ENCODE measurements around the gene TRAF6.
"Not testable (repeated sequence)": the region's sequence is repeated elsewhere in the genome, so short reads cannot be mapped to it uniquely, and the experiment has no call there.

TRAF6 gene, protein sequence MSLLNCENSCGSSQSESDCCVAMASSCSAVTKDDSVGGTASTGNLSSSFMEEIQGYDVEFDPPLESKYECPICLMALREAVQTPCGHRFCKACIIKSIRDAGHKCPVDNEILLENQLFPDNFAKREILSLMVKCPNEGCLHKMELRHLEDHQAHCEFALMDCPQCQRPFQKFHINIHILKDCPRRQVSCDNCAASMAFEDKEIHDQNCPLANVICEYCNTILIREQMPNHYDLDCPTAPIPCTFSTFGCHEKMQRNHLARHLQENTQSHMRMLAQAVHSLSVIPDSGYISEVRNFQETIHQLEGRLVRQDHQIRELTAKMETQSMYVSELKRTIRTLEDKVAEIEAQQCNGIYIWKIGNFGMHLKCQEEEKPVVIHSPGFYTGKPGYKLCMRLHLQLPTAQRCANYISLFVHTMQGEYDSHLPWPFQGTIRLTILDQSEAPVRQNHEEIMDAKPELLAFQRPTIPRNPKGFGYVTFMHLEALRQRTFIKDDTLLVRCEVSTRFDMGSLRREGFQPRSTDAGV

DNA sequence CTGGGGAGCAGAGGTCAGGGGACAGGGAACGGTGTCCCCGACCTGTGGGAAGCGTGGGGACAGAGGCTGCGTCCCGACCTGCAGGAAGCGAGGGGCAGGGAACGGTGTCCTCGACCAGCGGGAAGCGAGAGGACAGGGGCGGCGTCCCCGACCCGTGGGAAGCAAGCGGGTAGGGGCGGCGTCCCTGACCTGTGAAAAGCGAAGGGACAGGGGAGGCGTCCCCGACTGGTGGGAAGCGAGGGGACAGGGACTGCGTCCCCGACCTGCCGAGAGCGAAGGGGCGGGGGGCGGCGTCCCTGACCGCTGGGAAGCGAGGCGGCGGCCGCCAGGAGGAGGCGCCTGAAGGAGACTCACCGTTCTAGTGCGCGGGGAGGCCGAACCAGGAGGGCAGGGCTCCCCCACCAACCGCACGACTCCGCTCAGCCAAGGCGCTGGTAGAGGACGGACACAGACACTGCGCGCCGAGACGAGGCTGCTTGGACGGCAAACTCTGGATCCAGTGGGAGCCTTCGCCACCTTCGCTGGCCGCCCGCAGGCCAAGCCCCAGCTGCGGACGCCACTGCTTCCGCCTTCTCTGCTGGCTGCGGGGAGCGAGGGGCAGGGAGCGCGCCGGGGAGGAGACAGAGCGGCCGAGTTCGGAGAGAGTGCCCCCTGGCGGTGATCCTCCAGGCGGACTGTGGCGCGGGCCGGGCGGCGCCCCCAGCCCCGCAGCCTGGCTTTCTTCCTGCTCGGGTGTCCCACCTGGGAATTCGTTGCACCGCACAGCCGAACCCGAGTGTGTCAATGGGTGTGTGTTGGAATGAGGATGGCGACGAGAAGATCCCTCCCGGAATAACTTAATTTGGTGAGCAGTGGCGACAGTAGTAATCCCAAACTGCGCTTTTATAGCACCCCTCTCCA, at the start of gene TRAF6:
TRAF6 (minus strand) TSS at position 579 of the 900 bp plus-strand sequence. CDS start 8,757 bp downstream, outside the sequence.
- peak; percentile 72 for DNase-seq (ENCODE audit: low read depth)

GRCh38 chr11:36558571-36559413, 48.7 kb upstream of the TRAF6 start:
- DNase-seq (ENCODE audit: low read depth) = no peak

DNA sequence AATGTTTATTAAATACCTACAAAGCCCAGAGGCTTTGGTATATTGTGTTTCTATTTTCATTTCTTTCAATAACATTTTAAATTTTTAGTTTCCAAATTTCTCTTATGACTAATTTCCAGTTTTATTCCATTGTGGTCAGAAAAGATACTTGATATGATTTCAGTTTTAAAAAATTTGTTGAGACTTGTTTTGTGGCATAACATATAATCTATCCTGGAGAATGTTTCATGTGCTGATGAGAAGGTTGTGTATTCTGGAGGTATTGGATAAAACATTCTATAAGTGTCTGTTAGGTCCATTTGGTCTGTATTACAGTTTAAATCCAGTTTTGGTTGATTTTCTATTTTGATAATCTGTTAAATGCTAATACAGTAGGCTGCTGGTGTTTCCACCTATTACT, 47.9 kb upstream of the TRAF6 start:
- DNase-seq (ENCODE audit: low read depth) = no peak

- not testable (repeated sequence) for DNase-seq (ENCODE audit: low read depth)
Measured at GRCh38 chr11:36557390-36557789, 47.3 kb upstream of the TRAF6 start.

DNA sequence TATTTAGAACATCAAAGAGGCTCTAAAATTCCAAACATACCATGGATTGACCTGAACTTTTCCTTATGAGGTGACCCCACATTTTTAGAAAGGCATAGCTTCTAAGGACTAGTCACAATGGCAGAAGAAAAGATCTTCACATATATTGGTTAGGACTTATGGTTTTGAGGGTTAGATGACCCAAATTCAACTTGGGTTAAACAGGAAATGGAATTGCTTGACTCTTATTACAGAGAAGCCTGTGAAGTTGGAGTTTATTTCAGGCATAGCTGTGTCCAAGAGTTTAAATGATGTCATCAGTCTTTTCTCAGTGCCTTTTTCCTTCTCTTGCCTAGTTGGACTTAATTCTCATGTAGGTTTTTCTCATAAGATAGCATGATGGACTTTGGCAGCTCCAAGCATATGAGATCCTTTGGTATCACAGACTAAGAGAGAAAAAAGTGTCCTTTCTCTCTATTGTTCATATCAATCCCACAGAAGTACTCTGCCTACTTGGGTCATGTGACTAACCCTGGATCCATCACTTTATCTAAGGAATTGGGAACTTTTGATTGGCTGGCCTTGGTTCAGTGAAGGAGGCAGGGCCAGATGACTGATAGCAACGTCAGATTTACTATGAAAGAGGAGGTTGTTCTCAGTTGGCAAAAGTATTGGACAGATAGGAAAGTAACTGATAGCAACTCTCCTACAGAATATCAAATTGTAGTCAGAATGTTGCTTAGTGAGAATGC, 40.5 kb upstream of the TRAF6 start:
- no peak for DNase-seq (ENCODE audit: low read depth)

GRCh38 chr11:36540998-36541397, 30.9 kb upstream of the TRAF6 start:
- DNase-seq (ENCODE audit: low read depth) = peak; percentile 53

DNA sequence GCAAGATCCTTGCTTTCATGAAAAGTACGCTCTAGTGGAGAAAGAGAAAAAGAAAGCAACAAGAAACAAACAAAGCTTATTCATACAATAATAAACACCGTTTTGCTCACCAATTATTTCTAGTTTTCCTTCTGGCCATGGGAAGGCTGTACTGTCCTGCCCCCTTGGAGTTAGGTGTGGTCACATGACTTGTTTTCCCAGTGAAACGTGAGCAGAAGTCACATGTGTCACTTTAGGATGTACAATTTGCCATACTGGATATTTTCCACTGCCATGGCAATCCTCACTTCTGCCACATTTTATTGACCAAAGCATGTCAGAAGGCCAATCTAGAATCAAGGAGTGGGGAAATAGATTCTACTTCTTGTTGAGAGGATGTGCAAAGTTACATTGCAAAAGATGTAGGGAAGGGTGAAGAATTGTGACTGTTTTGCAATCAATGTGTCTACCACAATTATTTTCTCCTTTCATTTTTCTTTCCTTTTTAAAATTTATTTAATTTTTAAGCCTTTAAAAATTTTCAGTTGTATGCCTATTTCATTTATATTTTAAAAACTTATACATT, 24.3 kb upstream of the TRAF6 start:
- no peak for DNase-seq (ENCODE audit: low read depth)

DNA sequence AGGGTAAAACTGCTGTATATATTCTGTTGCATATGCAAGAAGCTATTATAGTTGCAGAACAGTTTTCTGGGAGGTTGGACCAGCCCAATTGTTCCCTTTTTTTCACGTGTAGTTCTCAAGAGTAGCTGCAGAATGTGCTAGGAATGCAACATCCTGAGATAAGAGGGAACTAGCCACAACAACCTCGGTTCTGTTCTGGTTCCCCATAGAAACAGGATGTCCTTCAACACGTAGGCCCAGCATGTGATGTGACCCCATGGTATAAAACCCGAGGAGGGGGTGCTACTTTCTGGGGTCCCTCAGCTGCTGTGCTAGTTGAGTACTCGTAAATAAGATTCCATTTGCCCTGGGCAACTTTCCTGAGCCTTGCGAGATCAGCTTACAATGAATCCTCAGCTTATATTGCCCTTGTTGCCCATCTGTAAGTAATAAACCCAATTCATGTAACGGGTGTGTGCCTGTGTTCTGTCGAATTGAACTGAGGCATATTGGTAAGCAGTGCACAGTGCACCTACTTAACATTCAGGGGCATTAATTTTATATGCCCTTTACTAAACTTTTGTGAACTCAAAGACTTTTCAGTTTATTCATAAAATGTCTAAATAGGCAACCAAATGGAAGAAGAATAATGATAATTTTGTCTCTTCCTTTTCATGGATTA, 23.0 kb upstream of the TRAF6 start:
- peak; percentile 44 for DNase-seq (ENCODE audit: low read depth)

- no peak for DNase-seq (ENCODE audit: low read depth)
Measured at GRCh38 chr11:36530840-36531239, 20.8 kb upstream of the TRAF6 start.

DNA sequence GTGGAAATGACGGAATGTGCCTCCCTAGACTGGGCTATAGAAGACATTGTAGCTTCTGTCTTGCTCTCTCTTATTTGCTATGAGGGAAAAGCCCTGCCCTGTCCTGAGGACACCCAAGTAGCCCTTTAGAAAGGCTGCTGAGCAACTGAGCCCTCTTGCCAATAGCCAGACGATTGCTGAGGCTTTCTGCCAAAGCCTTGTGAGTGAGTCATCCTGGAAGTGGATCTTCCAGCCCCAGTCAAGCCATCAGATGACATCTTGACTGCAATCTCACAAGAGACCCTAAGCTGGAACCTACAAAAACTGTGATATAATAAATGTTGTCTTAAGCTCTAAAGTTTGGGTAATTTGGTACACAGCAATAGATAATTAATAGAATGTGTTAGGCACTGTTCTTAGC, 3.9 kb upstream of the TRAF6 start:
- no peak for DNase-seq (ENCODE audit: low read depth)

DNA sequence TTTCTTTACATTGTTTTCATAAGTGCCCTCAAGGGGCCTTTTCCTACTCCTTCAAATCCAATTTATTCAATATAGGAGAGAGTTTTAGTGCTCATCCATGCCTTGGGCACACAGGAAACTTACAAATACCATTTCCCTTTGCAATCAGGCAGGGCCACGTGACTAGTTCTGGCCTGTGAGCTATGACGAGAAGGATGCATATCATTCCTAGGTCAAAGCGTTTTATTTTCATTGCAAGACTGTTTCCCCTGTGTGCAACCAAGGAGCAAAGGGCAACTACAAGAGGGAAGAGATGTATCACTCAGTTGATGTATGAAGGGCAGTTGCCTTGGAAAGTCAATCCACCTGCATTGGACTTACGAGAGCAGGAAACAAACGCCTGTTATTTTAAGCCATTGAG, 1.9 kb upstream of the TRAF6 start:
- DNase-seq (ENCODE audit: low read depth) = no peak

GRCh38 chr11:36511062-36511461, 990 bp upstream of the TRAF6 start:
- not testable (repeated sequence) for DNase-seq (ENCODE audit: low read depth)

- peak; percentile 29 for DNase-seq (ENCODE audit: low read depth)
Measured at GRCh38 chr11:36510594-36510942, 496 bp upstream of the TRAF6 start.

- no peak for DNase-seq (ENCODE audit: low read depth)
Measured at GRCh38 chr11:36509201-36509639, 852 bp downstream of the TRAF6 start.

DNA sequence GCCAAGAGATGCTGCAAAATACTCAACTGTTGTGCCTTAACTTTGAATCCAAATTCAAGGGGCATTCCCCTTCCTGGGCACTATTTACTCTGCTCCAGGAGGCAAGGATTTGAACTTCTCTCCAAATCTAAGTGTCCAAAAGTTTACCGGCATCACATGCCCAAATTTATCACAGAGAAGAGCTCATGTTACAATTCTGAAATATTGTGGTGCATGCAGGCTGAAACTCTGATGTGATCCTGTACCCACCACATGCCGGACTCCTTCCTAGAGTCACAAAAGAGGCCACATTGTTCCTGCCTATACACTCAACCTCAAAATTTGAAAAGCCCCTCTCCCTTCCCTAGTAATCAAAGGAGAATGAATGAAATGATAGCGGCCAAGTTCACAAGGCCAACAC, 1.3 kb downstream of the TRAF6 start:
- DNase-seq (ENCODE audit: low read depth) = no peak

DNA sequence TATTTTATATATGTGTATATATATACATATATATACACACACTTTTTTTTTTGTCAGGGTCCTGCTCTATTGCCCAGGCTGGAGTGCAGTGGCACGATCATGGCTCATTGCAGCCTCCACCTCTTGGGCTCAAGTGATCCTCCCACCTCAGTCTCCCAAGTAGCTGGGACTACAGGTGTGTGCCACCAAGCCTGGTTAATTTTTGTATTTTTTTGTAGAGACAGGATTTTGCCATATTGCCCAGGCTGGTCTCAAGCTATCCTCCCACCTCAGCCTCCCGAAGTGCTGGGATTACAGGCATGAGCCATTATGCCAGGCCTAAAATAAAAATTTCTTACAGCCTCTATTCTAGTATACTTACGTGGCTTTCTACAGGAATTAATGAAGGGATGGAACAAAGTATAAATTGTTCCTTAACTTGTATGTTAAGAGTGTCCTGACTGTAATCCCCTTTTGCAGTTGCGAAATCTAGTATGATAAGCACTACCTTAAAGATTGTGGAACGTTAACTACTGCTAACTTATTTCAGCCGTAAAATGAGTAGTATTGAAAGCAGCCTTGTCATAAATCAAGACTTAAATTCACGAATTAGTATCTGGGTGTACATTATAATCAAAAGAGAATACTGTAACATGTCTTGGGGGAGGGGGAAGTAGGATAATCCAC, 2.1 kb downstream of the TRAF6 start:
- DNase-seq (ENCODE audit: low read depth) = peak; percentile 60

DNA sequence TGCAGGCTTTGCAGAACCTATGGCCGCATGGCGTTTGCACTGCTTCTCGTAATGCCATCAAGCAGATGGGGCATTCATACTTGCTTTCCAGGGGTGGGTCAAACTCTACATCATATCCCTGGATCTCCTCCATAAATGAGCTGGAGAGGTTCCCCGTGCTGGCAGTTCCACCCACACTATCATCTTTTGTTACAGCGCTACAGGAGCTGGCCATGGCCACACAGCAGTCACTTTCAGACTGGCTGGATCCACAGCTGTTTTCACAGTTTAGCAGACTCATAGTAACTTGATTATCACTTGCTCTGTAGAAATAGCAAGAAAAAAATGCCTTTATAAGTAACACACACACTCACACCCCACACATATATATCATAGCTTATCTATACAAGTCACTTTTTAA, 8.8 kb downstream of the TRAF6 start:
- DNase-seq (ENCODE audit: low read depth) = no peak

DNA sequence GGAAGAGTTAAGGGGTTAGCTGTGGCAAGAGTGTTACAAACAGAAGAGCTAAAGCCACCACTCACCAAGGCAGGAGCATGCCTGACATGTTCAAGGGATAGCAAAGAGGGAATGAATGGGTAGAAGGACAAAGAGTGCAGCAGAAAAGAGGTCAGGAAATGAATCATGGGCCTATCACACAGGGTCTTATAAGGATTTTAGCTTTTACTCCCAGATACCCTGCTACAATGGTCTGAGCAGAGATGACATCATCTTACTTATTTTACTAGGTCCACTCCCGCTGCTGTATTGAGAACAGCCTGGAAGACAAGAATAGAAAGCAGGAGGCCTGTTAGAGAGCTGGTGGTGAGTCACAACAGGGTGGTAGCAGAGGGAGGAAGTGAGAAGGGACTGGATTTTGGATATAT, 9.8 kb downstream of the TRAF6 start:
- DNase-seq (ENCODE audit: low read depth) = peak; percentile 91

GRCh38 chr11:36499315-36499714, 10.8 kb downstream of the TRAF6 start:
- no peak for DNase-seq (ENCODE audit: low read depth)

DNA sequence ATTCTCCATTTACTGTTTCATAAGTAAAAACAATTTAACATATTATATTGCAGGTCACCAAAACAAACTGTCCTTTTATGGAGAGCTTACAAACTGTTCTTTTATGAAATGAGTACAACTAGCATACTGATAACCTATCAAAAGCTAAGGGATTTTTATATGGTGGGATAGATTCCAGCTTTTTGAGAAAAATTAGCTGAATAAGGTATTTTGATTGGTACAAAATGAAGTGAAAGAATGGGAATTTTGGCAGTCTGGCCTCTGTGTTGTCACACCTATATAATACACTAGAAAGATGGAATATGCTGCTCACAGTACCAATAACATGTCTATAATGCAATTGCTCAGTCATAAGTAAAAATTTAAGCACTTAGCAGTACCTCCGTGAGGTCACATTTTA, 11.4 kb downstream of the TRAF6 start:
- DNase-seq (ENCODE audit: low read depth) = no peak
